Measurements from ENCODE around the gene DRC7. TPM values are rescaled to one million over a fixed set of nuclear protein-coding genes. Genes with fewer than 3 reads are reported as not detected.

DRC7 gene
- total and polyA plus RNA-seq, 10 of the 15 experiments (the other 5 are each of a cell fraction or from before 2014, with no cell fraction given): 0.06 to 0.49 (median 0.14) TPM; not detected in 4

- no peak overlapping the region for H3K9ac ChIP-seq (ENCODE audit: control insufficient read depth, insufficient read depth, low read length)
- 60% methylated on average over 22 of the region's 23 CpGs for WGBS (ENCODE audit: insufficient coverage, insufficient replicate concordance, low lambda C conversion rate, missing lambda C conversion rate)
- intact Hi-C loops (cut with micrococcal nuclease; ENCODE audit: unreplicated experiment): no loop called here
Observed at GRCh38 chr16:57652695-57653471, 41.7 kb upstream of the DRC7 start.

More at GRCh38 chr16:57652695-57653471, 41.7 kb upstream of the DRC7 start:
- TF ChIP-seq PML (IDR thresholded peaks at IDR 0.05; ENCODE audit: low read length) (no peak), ZBTB33 (IDR thresholded peaks at IDR 0.05) (no peak), CHD1 (IDR thresholded peaks at IDR 0.05; ENCODE audit: low read depth, low read length) (no peak), NKRF (conservative IDR thresholded peaks at IDR 0.05) (no peak), E2F4 (IDR thresholded peaks at IDR 0.05; ENCODE audit: low read depth, low read length) (no peak), USF2 (IDR thresholded peaks at IDR 0.05; ENCODE audit: borderline replicate concordance, low read depth, low read length) (no peak), SREBF2 (IDR thresholded peaks at IDR 0.05; ENCODE audit: low read length) (no peak), SMARCA5 (IDR thresholded peaks at IDR 0.05) (no peak), ETV6 (conservative IDR thresholded peaks at IDR 0.05 in 1 of 2, IDR thresholded peaks at IDR 0.05 in 1 of 2; ENCODE audit: borderline replicate concordance in 1 of 2, low read depth in 1 of 2) (no peak), POLR2A (IDR thresholded peaks at IDR 0.05; ENCODE audit: low read depth, low read length) (no peak), RUNX3 (IDR thresholded peaks at IDR 0.05; ENCODE audit: low read length) (no peak), MTA2 (IDR thresholded peaks at IDR 0.05; ENCODE audit: low read depth) (no peak)
- in situ Hi-C loops (cut with MboI): no loop called here
- Histone ChIP-seq H3K4me1 (ENCODE audit: control insufficient read depth, insufficient read depth, low read length) (peaks cover 10% of the 10 kb centered on the region), H3K4me2 (ENCODE audit: control insufficient read depth, insufficient read depth) (no peak overlapping the region), H3K27ac (ENCODE audit: control insufficient read depth, insufficient read depth) (no peak overlapping the region), H3K79me2 (ENCODE audit: control insufficient read depth, insufficient read depth, low read length) (no peaks in the 10 kb centered on the region), H3K4me3 (no peak overlapping the region), H3K36me3 (ENCODE audit: control insufficient read depth in 2 of 2, insufficient read depth in 2 of 2, low read length in 1 of 2) (no peaks in the 10 kb centered on the region), H3K9me3 (replicated peaks; ENCODE audit: control insufficient read depth, insufficient read depth, low read length) (no peaks in the 10 kb centered on the region), H3K27me3 (replicated peaks in 1 of 2; ENCODE audit: control insufficient read depth in 2 of 2, insufficient read depth in 2 of 2, low read length in 1 of 2) (no peaks in the 10 kb centered on the region; a peak in 1 of 4 replicates), H2AFZ (ENCODE audit: control insufficient read depth, low read depth, low read length) (no peak overlapping the region), H4K20me1 (ENCODE audit: control insufficient read depth, insufficient read depth) (no peaks in the 10 kb centered on the region)
- ChIA-PET POLR2A (interaction anchor here (0.5 kb wide), 1 partner anchor 229 kb away, joined by 6 read pairs; no protein-coding TSS in a partner anchor), SMC1A (ENCODE audit: uncharacterized antibody, unreplicated experiment) (interaction anchor here (1.2 kb wide), 1 partner anchor 76 kb away, joined by 4 read pairs; no protein-coding TSS in a partner anchor), RAD21 (ENCODE audit: unreplicated experiment) (interaction anchor here (0.9 to 1.1 kb wide), 3 partner anchors 44 to 83 kb away, joined by 3 read pairs; partner anchors contain the start of gene KATNB1), CTCF (interaction anchor here (0.7 to 8.1 kb wide), 4 partner anchors 53 to 77 kb away, joined by 3 to 210 read pairs (median 4); no protein-coding TSS in a partner anchor)
- no TSS peak for BruUV-seq (replicated peaks)
- DNase-seq (ENCODE audit: low read depth, low spot score) (no peak), FAIRE-seq (no peak), ATAC-seq (no peak)
